DND-41 (cell line): ENCODE results near the gene ERC1.

Source experiments
- ATAC-seq: fragments of 200-7000 bp; cut with Tn5 transposase; 3 replicates; pipeline ENCODE4 v1.9.1; 2021; ENCODE audit warnings: low read depth; ENCODE audit not compliant: insufficient read depth
- DNase-seq: peaks from one replicate; pipeline ENCODE4 v3.0.0-alpha.2; 2020
- H2AFZ ChIP-seq: 2 replicates; pipeline ENCODE4 v1.6.0; 2012; ENCODE audit warnings: low read depth, low read length
- H3K27ac ChIP-seq: 2 replicates; pipeline ENCODE4 v1.5.1; 2012; ENCODE audit warnings: low read length, inconsistent platforms
- H3K27me3 ChIP-seq: fragments of 200-600 bp; sonication (generic); 2 replicates; pipeline ENCODE4 v1.6.0; 2012; ENCODE audit warnings: low read length, mild to moderate bottlenecking, inconsistent platforms; ENCODE audit not compliant: insufficient read depth, poor library complexity
- H3K36me3 ChIP-seq: 2 replicates; pipeline ENCODE4 v1.5.1; 2012; ENCODE audit warnings: low read length, inconsistent platforms; ENCODE audit not compliant: insufficient read depth
- H3K4me1 ChIP-seq: 2 replicates; pipeline ENCODE4 v1.5.1; 2012; ENCODE audit warnings: mild to moderate bottlenecking, low read length; ENCODE audit not compliant: insufficient read depth
- H3K4me2 ChIP-seq: 2 replicates; pipeline ENCODE4 v1.6.0; 2012; ENCODE audit warnings: mild to moderate bottlenecking, moderate library complexity, low read length, inconsistent platforms; ENCODE audit not compliant: insufficient read depth
- H3K4me3 ChIP-seq, 2 experiments: fragments of 200-600 bp in 1 of 2; shearing (Covaris generic) in 1 of 2; 2 replicates each; pipeline ENCODE4 v1.5.1; 2012 to 2016; ENCODE audit warnings: inconsistent platforms in 2 of 2, low read length in 2 of 2, mild to moderate bottlenecking in 2 of 2, low read depth in 1 of 2, moderate library complexity in 1 of 2
- H3K79me2 ChIP-seq: 2 replicates; pipeline ENCODE4 v1.6.0; 2012; ENCODE audit warnings: low read length, inconsistent platforms; ENCODE audit not compliant: insufficient read depth
- H3K9ac ChIP-seq: 2 replicates; pipeline ENCODE4 v1.6.0; 2012; ENCODE audit warnings: low read depth, mild to moderate bottlenecking, inconsistent platforms, low read length, moderate library complexity
- H3K9me3 ChIP-seq: 2 replicates; pipeline ENCODE4 v1.5.1; 2012; ENCODE audit warnings: low read length, moderate library complexity, mild to moderate bottlenecking, inconsistent platforms; ENCODE audit not compliant: insufficient read depth, severe bottlenecking
- H4K20me1 ChIP-seq: 2 replicates; pipeline ENCODE4 v1.6.0; 2012; ENCODE audit warnings: low read length; ENCODE audit not compliant: insufficient read depth
- EZH2 ChIP-seq: IDR thresholded peaks from 3 replicates; pipeline ENCODE4 v1.6.1; 2012; ENCODE audit warnings: borderline replicate concordance, low read depth, mild to moderate bottlenecking, moderate library complexity, low read length, inconsistent platforms; ENCODE audit not compliant: severe bottlenecking
- TF ChIP-seq, protein P1 (sequence below): IDR thresholded peaks from 2 replicates; pipeline ENCODE4 v1.5.1; 2012; ENCODE audit warnings: borderline replicate concordance, low read length, moderate library complexity, mild to moderate bottlenecking; ENCODE audit not compliant: poor library complexity, severe bottlenecking; ENCODE audit errors: extremely low read depth

Gene ERC1

DNA sequence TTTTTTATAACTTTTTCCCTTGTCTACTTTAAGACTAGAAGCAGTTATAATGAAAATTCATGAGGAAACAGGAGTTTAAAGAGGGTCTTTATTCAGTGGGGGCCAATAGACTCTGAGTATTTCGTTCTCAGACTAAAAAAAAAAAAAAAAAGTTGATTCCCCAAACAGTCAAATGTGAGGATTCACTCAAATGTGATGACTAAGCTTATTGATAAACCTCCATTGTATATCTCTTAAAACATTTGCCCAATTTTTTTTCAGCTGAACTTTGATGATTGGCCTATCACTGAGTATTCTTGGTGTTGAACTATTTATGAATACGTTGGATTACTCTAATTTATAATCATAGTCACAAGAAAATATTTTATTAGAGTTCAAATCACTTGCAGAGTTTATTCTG, 265.3 kb downstream of the ERC1 start:
- H3K36me3 ChIP-seq: peaks cover 4% of the 10 kb centered on the region; the same call in 1 of the 2 replicates
- H3K79me2 ChIP-seq: no peaks in the 10 kb centered on the region
- H2AFZ ChIP-seq: no peak overlapping the region
- no peak overlapping the region for H3K4me3 ChIP-seq
- no peak overlapping the region for H3K9ac ChIP-seq
- no peaks in the 10 kb centered on the region for H3K27me3 ChIP-seq
- H4K20me1 ChIP-seq: no peaks in the 10 kb centered on the region
- no peak for ATAC-seq
- no peak for TF ChIP-seq EZH2
- TF ChIP-seq, protein P1, sequence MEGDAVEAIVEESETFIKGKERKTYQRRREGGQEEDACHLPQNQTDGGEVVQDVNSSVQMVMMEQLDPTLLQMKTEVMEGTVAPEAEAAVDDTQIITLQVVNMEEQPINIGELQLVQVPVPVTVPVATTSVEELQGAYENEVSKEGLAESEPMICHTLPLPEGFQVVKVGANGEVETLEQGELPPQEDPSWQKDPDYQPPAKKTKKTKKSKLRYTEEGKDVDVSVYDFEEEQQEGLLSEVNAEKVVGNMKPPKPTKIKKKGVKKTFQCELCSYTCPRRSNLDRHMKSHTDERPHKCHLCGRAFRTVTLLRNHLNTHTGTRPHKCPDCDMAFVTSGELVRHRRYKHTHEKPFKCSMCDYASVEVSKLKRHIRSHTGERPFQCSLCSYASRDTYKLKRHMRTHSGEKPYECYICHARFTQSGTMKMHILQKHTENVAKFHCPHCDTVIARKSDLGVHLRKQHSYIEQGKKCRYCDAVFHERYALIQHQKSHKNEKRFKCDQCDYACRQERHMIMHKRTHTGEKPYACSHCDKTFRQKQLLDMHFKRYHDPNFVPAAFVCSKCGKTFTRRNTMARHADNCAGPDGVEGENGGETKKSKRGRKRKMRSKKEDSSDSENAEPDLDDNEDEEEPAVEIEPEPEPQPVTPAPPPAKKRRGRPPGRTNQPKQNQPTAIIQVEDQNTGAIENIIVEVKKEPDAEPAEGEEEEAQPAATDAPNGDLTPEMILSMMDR: no peak
- no peaks in the 10 kb centered on the region for H3K4me1 ChIP-seq
- DNase-seq: no peak
- no peak overlapping the region for H3K4me2 ChIP-seq
- no peak overlapping the region for H3K27ac ChIP-seq
- no peaks in the 10 kb centered on the region for H3K9me3 ChIP-seq

DNA sequence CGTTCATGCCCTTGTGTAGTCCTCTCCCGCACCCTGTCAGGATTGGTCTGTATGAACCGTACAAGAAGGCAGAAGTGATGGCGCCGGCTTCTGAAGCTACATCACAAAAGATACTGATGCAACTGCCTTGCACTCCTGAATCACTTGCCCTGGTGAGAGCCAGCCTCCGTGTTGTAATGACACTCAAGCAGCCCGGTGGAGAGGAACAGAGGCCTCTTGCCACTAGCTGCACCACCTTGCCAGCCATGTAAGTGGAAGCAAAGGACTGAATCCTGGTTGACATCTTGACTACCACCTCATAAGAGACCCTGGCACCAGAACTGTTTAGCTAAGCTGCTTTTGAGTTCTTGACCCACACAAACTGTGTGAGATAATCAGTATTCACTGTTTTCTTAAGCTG, 266.0 kb downstream of the ERC1 start:
- H2AFZ ChIP-seq: no peak overlapping the region
- ATAC-seq: no peak
- no peak for DNase-seq
- H3K27ac ChIP-seq: no peak overlapping the region
- H3K4me3 ChIP-seq: no peak overlapping the region
- H3K36me3 ChIP-seq: peaks cover 4% of the 10 kb centered on the region; the same call in 1 of the 2 replicates
- H3K9me3 ChIP-seq: no peaks in the 10 kb centered on the region
- no peak overlapping the region for H3K4me2 ChIP-seq
- TF ChIP-seq, protein P1: no peak
- TF ChIP-seq EZH2: no peak
- no peaks in the 10 kb centered on the region for H3K4me1 ChIP-seq
- no peaks in the 10 kb centered on the region for H3K79me2 ChIP-seq
- H3K27me3 ChIP-seq: no peaks in the 10 kb centered on the region
- H4K20me1 ChIP-seq: no peaks in the 10 kb centered on the region
- H3K9ac ChIP-seq: no peak overlapping the region

DNA sequence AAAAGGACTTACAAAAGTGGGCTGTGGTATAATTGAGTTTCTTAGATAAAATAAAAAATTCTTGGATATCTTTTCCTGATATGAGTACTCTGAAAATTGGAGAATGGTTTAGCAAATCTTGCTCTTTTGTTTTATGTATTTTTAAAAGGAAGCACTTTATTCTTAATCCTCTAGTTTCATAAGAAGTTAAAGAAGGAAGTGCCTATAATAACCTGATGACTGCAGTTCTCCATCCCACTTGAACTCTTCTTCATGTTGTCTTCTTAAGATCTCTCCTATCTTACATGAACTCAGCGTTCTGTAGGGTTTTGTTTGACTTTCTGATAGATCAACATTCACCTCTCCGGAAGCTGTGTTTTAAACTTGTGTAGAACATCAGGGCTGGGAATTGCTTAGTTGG, 271.0 kb downstream of the ERC1 start:
- Histone ChIP-seq H3K4me3 (no peak overlapping the region), H3K9ac (no peak overlapping the region), H3K27ac (no peak overlapping the region), H3K36me3 (peaks cover 5% of the 10 kb centered on the region), H3K79me2 (no peaks in the 10 kb centered on the region), H4K20me1 (no peaks in the 10 kb centered on the region), H3K4me2 (no peak overlapping the region), H3K4me1 (no peaks in the 10 kb centered on the region), H3K27me3 (no peaks in the 10 kb centered on the region), H3K9me3 (no peaks in the 10 kb centered on the region), H2AFZ (no peak overlapping the region)
- TF ChIP-seq EZH2: no peak
- TF ChIP-seq, protein P1: no peak
- ATAC-seq (no peak), DNase-seq (no peak)

DNA sequence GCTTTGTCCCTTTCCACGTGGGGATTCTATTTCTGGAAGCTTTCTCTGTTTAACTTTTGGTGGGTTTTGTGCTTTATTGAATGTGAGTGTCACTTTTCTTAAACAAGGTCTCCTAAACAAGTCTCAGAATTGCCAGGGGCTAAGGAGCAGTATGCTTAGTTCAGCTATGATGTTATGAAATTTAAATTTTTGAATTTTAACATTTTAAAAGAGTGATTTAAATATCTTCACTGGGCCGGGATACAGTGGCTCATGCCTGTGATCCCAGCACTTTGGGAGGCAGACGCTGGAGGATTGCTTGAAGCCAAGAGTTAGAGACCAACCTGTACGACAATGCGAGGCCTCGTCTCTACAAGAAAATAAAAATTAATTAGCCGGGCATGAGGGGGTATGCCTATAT, 276.2 kb downstream of the ERC1 start:
- ATAC-seq: no peak
- Histone ChIP-seq H3K27me3 (no peaks in the 10 kb centered on the region), H3K36me3 (peaks cover 3% of the 10 kb centered on the region), H3K27ac (no peak overlapping the region), H3K9ac (no peak overlapping the region), H3K9me3 (no peaks in the 10 kb centered on the region), H3K79me2 (no peaks in the 10 kb centered on the region), H4K20me1 (no peaks in the 10 kb centered on the region), H2AFZ (no peak overlapping the region), H3K4me3 (no peak overlapping the region), H3K4me2 (no peak overlapping the region), H3K4me1 (no peaks in the 10 kb centered on the region)
- no peak for DNase-seq
- TF ChIP-seq EZH2: no peak
- TF ChIP-seq, protein P1: no peak
